ENCODE results near the gene CSTF2T.
A peak's percentile ranks its signal among the peaks of the same experiment; 100 is the strongest.

The CSTF2T gene

DNA sequence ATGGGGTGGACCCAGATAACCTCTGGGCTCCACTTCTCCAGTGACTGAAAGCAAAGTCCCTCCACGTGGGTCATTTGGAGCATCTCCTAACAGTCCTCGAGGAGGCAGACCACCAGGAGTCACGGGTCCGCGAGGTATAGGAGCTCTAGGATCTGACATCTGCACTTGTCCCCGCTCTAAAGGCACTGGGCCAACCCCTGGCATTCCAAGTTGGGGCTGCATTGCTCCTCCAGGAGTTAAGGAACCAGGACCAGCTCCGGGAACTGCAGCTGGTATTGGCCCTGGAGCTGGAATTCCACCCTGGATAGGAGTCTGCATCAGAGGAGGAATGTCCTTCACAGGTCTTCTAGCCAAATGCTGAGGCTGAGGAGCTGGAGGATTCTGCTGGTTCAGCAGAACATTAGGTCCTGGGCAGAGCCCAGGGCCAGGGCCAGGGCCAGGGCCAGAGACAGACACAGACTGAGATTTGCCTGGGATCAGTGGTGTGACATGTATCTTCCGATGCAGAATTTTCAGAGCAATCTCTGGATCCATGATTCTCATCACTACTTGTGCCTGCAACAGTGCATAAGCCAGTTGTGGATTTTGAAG lies 827 bp downstream of the CSTF2T start:
- no peak for TF ChIP-seq EZH2phosphoT487 (IDR thresholded peaks at IDR 0.05; ENCODE audit: low read depth)
- peak overlapping the region; percentile 84 for H3K27ac ChIP-seq (ENCODE audit: low read length)

DNA sequence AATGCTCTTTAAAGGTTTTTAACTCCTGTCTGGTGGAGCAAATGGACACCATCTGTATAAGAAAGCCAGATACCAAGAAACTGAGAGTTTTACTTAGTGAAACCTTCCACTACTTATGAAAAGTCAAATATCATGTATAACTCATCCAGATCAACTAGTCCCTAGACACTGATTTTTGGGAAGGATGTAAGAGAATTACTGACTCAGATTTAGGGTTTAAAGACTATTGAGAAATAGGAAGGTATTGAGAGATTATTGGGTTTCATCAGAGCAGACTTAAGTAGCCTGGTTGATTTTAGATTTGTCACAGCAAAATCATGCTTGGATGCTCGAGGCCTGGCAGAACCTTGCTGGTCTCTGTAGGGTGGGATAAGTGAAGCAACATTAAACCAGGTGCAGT lies 3.1 kb downstream of the CSTF2T start:
- Histone ChIP-seq H3K4me2 (ENCODE audit: low read length) (no peak overlapping the region), H2AFZ (ENCODE audit: low read depth, low read length) (no peak overlapping the region), H3K27ac (ENCODE audit: low read length) (no peak overlapping the region), H3K9ac (ENCODE audit: low read length) (no peak overlapping the region), H3K27me3 (ENCODE audit: low read depth, low read length) (no peaks in the 10 kb centered on the region), H3K4me3 (ENCODE audit: low read length) (no peak overlapping the region), H3K36me3 (replicated peaks; ENCODE audit: low read depth, low read length) (peaks cover 29% of the 10 kb centered on the region), H3K4me1 (ENCODE audit: low read length) (peaks cover 14% of the 10 kb centered on the region), H3K9me3 (ENCODE audit: insufficient read depth, low read length) (no peaks in the 10 kb centered on the region), H4K20me1 (ENCODE audit: insufficient read depth, low read length) (peaks cover 10% of the 10 kb centered on the region; the same call in 1 of the 2 replicates), H3K79me2 (ENCODE audit: low read length) (peaks cover 34% of the 10 kb centered on the region)
- no peak for TF ChIP-seq EZH2phosphoT487 (IDR thresholded peaks at IDR 0.05; ENCODE audit: low read depth)
- TF ChIP-seq, protein P1, sequence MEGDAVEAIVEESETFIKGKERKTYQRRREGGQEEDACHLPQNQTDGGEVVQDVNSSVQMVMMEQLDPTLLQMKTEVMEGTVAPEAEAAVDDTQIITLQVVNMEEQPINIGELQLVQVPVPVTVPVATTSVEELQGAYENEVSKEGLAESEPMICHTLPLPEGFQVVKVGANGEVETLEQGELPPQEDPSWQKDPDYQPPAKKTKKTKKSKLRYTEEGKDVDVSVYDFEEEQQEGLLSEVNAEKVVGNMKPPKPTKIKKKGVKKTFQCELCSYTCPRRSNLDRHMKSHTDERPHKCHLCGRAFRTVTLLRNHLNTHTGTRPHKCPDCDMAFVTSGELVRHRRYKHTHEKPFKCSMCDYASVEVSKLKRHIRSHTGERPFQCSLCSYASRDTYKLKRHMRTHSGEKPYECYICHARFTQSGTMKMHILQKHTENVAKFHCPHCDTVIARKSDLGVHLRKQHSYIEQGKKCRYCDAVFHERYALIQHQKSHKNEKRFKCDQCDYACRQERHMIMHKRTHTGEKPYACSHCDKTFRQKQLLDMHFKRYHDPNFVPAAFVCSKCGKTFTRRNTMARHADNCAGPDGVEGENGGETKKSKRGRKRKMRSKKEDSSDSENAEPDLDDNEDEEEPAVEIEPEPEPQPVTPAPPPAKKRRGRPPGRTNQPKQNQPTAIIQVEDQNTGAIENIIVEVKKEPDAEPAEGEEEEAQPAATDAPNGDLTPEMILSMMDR (IDR thresholded peaks at IDR 0.05; ENCODE audit: low read depth, low read length) = no peak

More for the DNA sequence above, 827 bp downstream of the CSTF2T start:
- H3K79me2 ChIP-seq (ENCODE audit: low read length) = peaks cover 34% of the 10 kb centered on the region
- no peaks in the 10 kb centered on the region for H3K27me3 ChIP-seq (ENCODE audit: low read depth, low read length)
- H3K9me3 ChIP-seq (ENCODE audit: insufficient read depth, low read length) = no peaks in the 10 kb centered on the region
- H4K20me1 ChIP-seq (ENCODE audit: insufficient read depth, low read length) = peaks cover 10% of the 10 kb centered on the region; the same call in 1 of the 2 replicates
- H2AFZ ChIP-seq (ENCODE audit: low read depth, low read length) = no peak overlapping the region
- H3K9ac ChIP-seq (ENCODE audit: low read length) = peak overlapping the region; percentile 94
- H3K4me2 ChIP-seq (ENCODE audit: low read length) = peak overlapping the region; percentile 97
- peaks cover 14% of the 10 kb centered on the region for H3K4me1 ChIP-seq (ENCODE audit: low read length)
- H3K4me3 ChIP-seq (ENCODE audit: low read length) = peak overlapping the region; percentile 96
- H3K36me3 ChIP-seq (replicated peaks; ENCODE audit: low read depth, low read length) = peaks cover 29% of the 10 kb centered on the region

DNA sequence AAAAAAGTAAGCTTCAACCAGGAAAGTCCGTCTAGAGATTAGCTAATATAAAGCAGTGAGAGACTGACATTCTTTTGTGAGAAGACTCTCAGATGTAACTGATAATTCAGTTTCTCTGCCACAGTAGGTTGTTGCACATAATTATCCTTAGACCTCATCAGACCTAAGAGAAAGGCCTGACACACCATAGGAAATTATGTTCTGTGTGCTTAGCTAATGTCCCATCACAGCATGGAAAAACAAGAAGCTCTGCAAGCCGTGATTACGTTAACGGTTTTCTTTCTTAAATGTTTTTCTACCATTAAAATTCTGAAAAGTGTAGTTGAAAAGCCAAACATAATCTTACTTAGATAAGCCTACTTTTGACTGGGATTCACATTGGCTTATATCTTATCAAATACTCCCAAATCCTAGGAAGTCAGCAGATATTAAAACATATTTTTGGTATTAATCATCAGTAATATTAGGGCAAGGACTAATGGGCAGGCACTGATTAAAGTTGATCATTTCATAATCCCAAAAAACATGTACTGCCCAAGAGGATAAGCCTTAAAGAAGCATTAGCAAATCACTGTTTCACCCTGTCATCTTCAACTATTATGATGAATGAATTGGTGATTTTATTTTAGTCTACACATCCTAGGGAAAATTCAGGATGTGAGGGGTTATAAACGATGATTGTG lies 5.2 kb downstream of the CSTF2T start:
- Histone ChIP-seq H3K4me3 (ENCODE audit: low read length) (no peak overlapping the region), H3K27ac (ENCODE audit: low read length) (no peak overlapping the region), H4K20me1 (ENCODE audit: insufficient read depth, low read length) (peaks cover 10% of the 10 kb centered on the region; the same call in 1 of the 2 replicates), H3K36me3 (replicated peaks; ENCODE audit: low read depth, low read length) (peaks cover 29% of the 10 kb centered on the region), H3K9ac (ENCODE audit: low read length) (no peak overlapping the region), H3K79me2 (ENCODE audit: low read length) (peaks cover 32% of the 10 kb centered on the region), H3K4me1 (ENCODE audit: low read length) (peaks cover 10% of the 10 kb centered on the region), H2AFZ (ENCODE audit: low read depth, low read length) (no peak overlapping the region), H3K9me3 (ENCODE audit: insufficient read depth, low read length) (no peaks in the 10 kb centered on the region), H3K27me3 (ENCODE audit: low read depth, low read length) (no peaks in the 10 kb centered on the region), H3K4me2 (ENCODE audit: low read length) (no peak overlapping the region)
- TF ChIP-seq, protein P1 (IDR thresholded peaks at IDR 0.05; ENCODE audit: low read depth, low read length) = no peak
- no peak for TF ChIP-seq EZH2phosphoT487 (IDR thresholded peaks at IDR 0.05; ENCODE audit: low read depth)

DNA sequence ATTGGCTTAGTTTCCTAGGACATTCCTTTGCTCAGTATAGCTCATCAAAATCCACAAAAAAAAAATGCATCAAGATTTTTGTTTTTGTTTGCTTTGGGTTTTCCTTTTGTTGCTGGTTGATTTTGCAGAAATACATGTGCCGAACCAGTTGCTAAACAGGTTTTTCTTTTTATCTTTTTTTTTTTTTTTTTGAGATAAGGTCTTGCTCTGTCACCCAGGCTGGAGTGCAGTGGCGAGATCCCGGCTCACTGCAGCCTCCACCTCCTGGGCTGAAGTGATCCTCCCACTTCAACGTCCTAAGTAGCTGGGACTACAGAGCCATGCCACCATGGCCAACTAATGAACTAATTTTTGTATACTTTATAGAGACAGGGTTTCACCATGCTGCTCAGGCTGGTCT lies 8.3 kb downstream of the CSTF2T start:
- H3K4me1 ChIP-seq (ENCODE audit: low read length) = no peaks in the 10 kb centered on the region
- H4K20me1 ChIP-seq (ENCODE audit: insufficient read depth, low read length) = 0 out of 2 replicates have a peak, but pooled peaks cover 4% of the 10 kb centered on the region
- no peak overlapping the region for H3K4me3 ChIP-seq (ENCODE audit: low read length)
- H3K27me3 ChIP-seq (ENCODE audit: low read depth, low read length) = no peaks in the 10 kb centered on the region
- H3K79me2 ChIP-seq (ENCODE audit: low read length) = peaks cover under 1% of the 10 kb centered on the region; the same call in 1 of the 2 replicates
- TF ChIP-seq, protein P1 (IDR thresholded peaks at IDR 0.05; ENCODE audit: low read depth, low read length) = no peak
- TF ChIP-seq EZH2phosphoT487 (IDR thresholded peaks at IDR 0.05; ENCODE audit: low read depth) = no peak
- H3K27ac ChIP-seq (ENCODE audit: low read length) = no peak overlapping the region
- H2AFZ ChIP-seq (ENCODE audit: low read depth, low read length) = no peak overlapping the region
- no peaks in the 10 kb centered on the region for H3K9me3 ChIP-seq (ENCODE audit: insufficient read depth, low read length)
- H3K9ac ChIP-seq (ENCODE audit: low read length) = no peak overlapping the region
- no peak overlapping the region for H3K4me2 ChIP-seq (ENCODE audit: low read length)
- peaks cover 5% of the 10 kb centered on the region for H3K36me3 ChIP-seq (replicated peaks; ENCODE audit: low read depth, low read length)
